ENCODE data around the gene GOLGA8J.
"Not testable (repeated sequence)": the region's sequence is repeated elsewhere in the genome, so short reads cannot be mapped to it uniquely, and the experiment has no call there.

Gene GOLGA8J

DNA sequence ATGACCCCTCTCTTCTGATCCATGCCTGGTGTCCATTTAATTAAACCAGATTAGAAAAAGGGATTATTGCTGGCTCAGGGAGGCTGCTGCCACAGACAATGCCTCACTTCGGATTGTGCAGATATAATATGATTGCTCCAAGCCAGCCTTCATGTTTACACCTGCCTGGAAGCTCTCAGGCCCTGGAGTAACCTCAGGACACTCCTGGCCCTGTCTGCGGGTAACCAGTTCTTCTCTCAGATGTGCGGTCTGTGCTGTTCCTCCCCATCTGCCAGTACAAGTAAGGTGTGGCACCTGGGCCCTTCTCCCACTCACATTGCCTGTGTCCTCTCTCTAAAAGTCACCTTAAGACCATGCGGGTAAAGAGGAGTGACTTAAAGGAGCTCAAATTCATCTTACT lies 8.8 kb upstream of the GOLGA8J start:
- no peak overlapping the region for H2AFZ ChIP-seq (ENCODE audit: insufficient read depth, low read length, poor library complexity)
- H3K14ac ChIP-seq (ENCODE audit: low read length), result no peak overlapping the region
- H3K4me1 ChIP-seq (ENCODE audit: control insufficient read depth in 1 of 2, insufficient read depth in 2 of 2, low read length in 2 of 2), result no peaks in the 10 kb centered on the region
- H3K18ac ChIP-seq (ENCODE audit: low read length), result no peak overlapping the region
- no peak overlapping the region for H4K8ac ChIP-seq (ENCODE audit: low read depth, low read length)
- no peak overlapping the region for H2BK120ac ChIP-seq (ENCODE audit: insufficient read depth, low read length, poor library complexity)
- no peaks in the 10 kb centered on the region for H3K36me3 ChIP-seq (ENCODE audit: control insufficient read depth in 1 of 2, insufficient read depth in 2 of 2, low read length in 2 of 2)
- H3K27me3 ChIP-seq (ENCODE audit: insufficient read depth, low read length), result no peaks in the 10 kb centered on the region
- no peaks in the 10 kb centered on the region for H3K9me3 ChIP-seq (ENCODE audit: insufficient read depth, low read depth, low read length)
- DNase-seq, result no peak
- no peak overlapping the region for H3K4me2 ChIP-seq (ENCODE audit: low read length)
- no peak overlapping the region for H2BK5ac ChIP-seq (ENCODE audit: low read depth, low read length, poor library complexity)
- no peak overlapping the region for H3K4me3 ChIP-seq (ENCODE audit: low read depth, low read length)
- H3K23ac ChIP-seq (ENCODE audit: low read length), result no peak overlapping the region
- no peaks in the 10 kb centered on the region for H3K79me2 ChIP-seq (ENCODE audit: control insufficient read depth, insufficient read depth, low read length, poor library complexity)
- H2AK5ac ChIP-seq (ENCODE audit: low read length), result no peak overlapping the region
- H3K4ac ChIP-seq (ENCODE audit: low read depth, low read length), result no peak overlapping the region
- no peak overlapping the region for H4K12ac ChIP-seq (ENCODE audit: low read depth, low read length)
- WGBS (ENCODE audit: extremely low coverage, insufficient coverage, insufficient read length), result no CpG with 5 or more reads among the region's 4 CpGs
- no peak overlapping the region for H2BK12ac ChIP-seq (ENCODE audit: low read length)
- H3K79me1 ChIP-seq (ENCODE audit: low read length), result no peaks in the 10 kb centered on the region
- H4K91ac ChIP-seq (ENCODE audit: low read depth, low read length), result no peak overlapping the region
- H3K9ac ChIP-seq (ENCODE audit: low read length), result no peak overlapping the region
- no peak overlapping the region for H3K27ac ChIP-seq (ENCODE audit: low read depth, low read length)

- not testable (repeated sequence) for H3K18ac ChIP-seq (ENCODE audit: low read length); H2AFZ ChIP-seq (ENCODE audit: insufficient read depth, low read length, poor library complexity); H3K9me3 ChIP-seq (ENCODE audit: insufficient read depth, low read depth, low read length); H3K27ac ChIP-seq (ENCODE audit: low read depth, low read length); H3K4me2 ChIP-seq (ENCODE audit: low read length); H3K14ac ChIP-seq (ENCODE audit: low read length); H2BK5ac ChIP-seq (ENCODE audit: low read depth, low read length, poor library complexity); H2BK120ac ChIP-seq (ENCODE audit: insufficient read depth, low read length, poor library complexity); H4K91ac ChIP-seq (ENCODE audit: low read depth, low read length); H3K23ac ChIP-seq (ENCODE audit: low read length); H3K79me1 ChIP-seq (ENCODE audit: low read length); H2AK5ac ChIP-seq (ENCODE audit: low read length); H4K12ac ChIP-seq (ENCODE audit: low read depth, low read length); H3K9ac ChIP-seq (ENCODE audit: low read length); H3K4ac ChIP-seq (ENCODE audit: low read depth, low read length); H4K8ac ChIP-seq (ENCODE audit: low read depth, low read length); H3K27me3 ChIP-seq (ENCODE audit: insufficient read depth, low read length); H2BK12ac ChIP-seq (ENCODE audit: low read length); H3K4me3 ChIP-seq (ENCODE audit: low read depth, low read length); H3K79me2 ChIP-seq (ENCODE audit: control insufficient read depth, insufficient read depth, low read length, poor library complexity); DNase-seq; H3K4me1 ChIP-seq (ENCODE audit: control insufficient read depth in 1 of 2, insufficient read depth in 2 of 2, low read length in 2 of 2); H3K36me3 ChIP-seq (ENCODE audit: control insufficient read depth in 1 of 2, insufficient read depth in 2 of 2, low read length in 2 of 2)
- no CpG with 5 or more reads among the region's 5 CpGs for WGBS (ENCODE audit: extremely low coverage, insufficient coverage, insufficient read length)
Observed at GRCh38 chr15:30080816-30081215, 1.9 kb upstream of the GOLGA8J start.

GRCh38 chr15:30097827-30098226 lies 15.1 kb downstream of the GOLGA8J start:
- not testable (repeated sequence) for H3K23ac ChIP-seq (ENCODE audit: low read length); H3K14ac ChIP-seq (ENCODE audit: low read length); H4K8ac ChIP-seq (ENCODE audit: low read depth, low read length); H3K9ac ChIP-seq (ENCODE audit: low read length); H4K12ac ChIP-seq (ENCODE audit: low read depth, low read length); H3K4me1 ChIP-seq (ENCODE audit: control insufficient read depth in 1 of 2, insufficient read depth in 2 of 2, low read length in 2 of 2); H3K4me3 ChIP-seq (ENCODE audit: low read depth, low read length); H4K91ac ChIP-seq (ENCODE audit: low read depth, low read length); H2BK5ac ChIP-seq (ENCODE audit: low read depth, low read length, poor library complexity); H3K18ac ChIP-seq (ENCODE audit: low read length); H3K79me2 ChIP-seq (ENCODE audit: control insufficient read depth, insufficient read depth, low read length, poor library complexity); H3K27me3 ChIP-seq (ENCODE audit: insufficient read depth, low read length); H2AFZ ChIP-seq (ENCODE audit: insufficient read depth, low read length, poor library complexity); H3K79me1 ChIP-seq (ENCODE audit: low read length); H3K9me3 ChIP-seq (ENCODE audit: insufficient read depth, low read depth, low read length); DNase-seq; H2BK120ac ChIP-seq (ENCODE audit: insufficient read depth, low read length, poor library complexity); H2AK5ac ChIP-seq (ENCODE audit: low read length); H3K4me2 ChIP-seq (ENCODE audit: low read length); H3K36me3 ChIP-seq (ENCODE audit: control insufficient read depth in 1 of 2, insufficient read depth in 2 of 2, low read length in 2 of 2); H2BK12ac ChIP-seq (ENCODE audit: low read length); H3K27ac ChIP-seq (ENCODE audit: low read depth, low read length); H3K4ac ChIP-seq (ENCODE audit: low read depth, low read length)
- no CpG with 5 or more reads among the region's 8 CpGs for WGBS (ENCODE audit: extremely low coverage, insufficient coverage, insufficient read length)

- not testable (repeated sequence) for H3K9ac ChIP-seq (ENCODE audit: low read length); H3K4me1 ChIP-seq (ENCODE audit: control insufficient read depth in 1 of 2, insufficient read depth in 2 of 2, low read length in 2 of 2); H2BK12ac ChIP-seq (ENCODE audit: low read length); H3K36me3 ChIP-seq (ENCODE audit: control insufficient read depth in 1 of 2, insufficient read depth in 2 of 2, low read length in 2 of 2); H3K79me2 ChIP-seq (ENCODE audit: control insufficient read depth, insufficient read depth, low read length, poor library complexity); H3K79me1 ChIP-seq (ENCODE audit: low read length); H3K27me3 ChIP-seq (ENCODE audit: insufficient read depth, low read length); H3K18ac ChIP-seq (ENCODE audit: low read length); H3K4ac ChIP-seq (ENCODE audit: low read depth, low read length); H3K4me2 ChIP-seq (ENCODE audit: low read length); H4K12ac ChIP-seq (ENCODE audit: low read depth, low read length); H3K23ac ChIP-seq (ENCODE audit: low read length); H4K91ac ChIP-seq (ENCODE audit: low read depth, low read length); H3K4me3 ChIP-seq (ENCODE audit: low read depth, low read length); H2AFZ ChIP-seq (ENCODE audit: insufficient read depth, low read length, poor library complexity); H3K9me3 ChIP-seq (ENCODE audit: insufficient read depth, low read depth, low read length); DNase-seq; H3K27ac ChIP-seq (ENCODE audit: low read depth, low read length); H2BK120ac ChIP-seq (ENCODE audit: insufficient read depth, low read length, poor library complexity); H3K14ac ChIP-seq (ENCODE audit: low read length); H2BK5ac ChIP-seq (ENCODE audit: low read depth, low read length, poor library complexity); H2AK5ac ChIP-seq (ENCODE audit: low read length); H4K8ac ChIP-seq (ENCODE audit: low read depth, low read length)
- no CpG with 5 or more reads among the region's 12 CpGs for WGBS (ENCODE audit: extremely low coverage, insufficient coverage, insufficient read length)
Observed at GRCh38 chr15:30102890-30103289, 20.1 kb downstream of the GOLGA8J start.

Measured in trophoblast cell (in vitro differentiated cells and primary cell).